CD8-positive, alpha-beta memory T cell (primary cell): Measurements from ENCODE around the gene HMCES. TPM values are rescaled to one million over a fixed set of nuclear protein-coding genes. Genes with fewer than 3 reads are reported as not detected.

Source experiments
- CTCF ChIA-PET: fragments of 350-600 bp; sonication (Branson Sonifier 250); formaldehyde crosslinking; loops from one replicate; lab custom pipeline; 2021; ENCODE audit warnings: antibody characterized with exemption; lab: Charles Lee
- POLR2A ChIA-PET: fragments of 350-600 bp; sonication (Branson Sonifier 250); formaldehyde crosslinking; loops from one replicate; lab custom pipeline; 2021; ENCODE audit warnings: antibody characterized with exemption; lab: Charles Lee
- DNase-seq, 5 donors: peaks; one replicate each; pipeline versions ENCODE4 v3.0.0 to v3.0.0-alpha.2; 2020 to 2022; ENCODE audit warnings: mixed read lengths in 1 of 5
- H3K27ac ChIP-seq: one replicate; pipeline ENCODE4 v1.7.0; 2013; ENCODE audit warnings: low read depth, mild to moderate bottlenecking, low read length, moderate library complexity
- H3K27me3 ChIP-seq: 2 replicates; pipeline ENCODE4 v1.7.0; 2013; ENCODE audit warnings: low read length, mild to moderate bottlenecking; ENCODE audit not compliant: insufficient read depth, poor library complexity, severe bottlenecking
- H3K36me3 ChIP-seq: 2 replicates; pipeline ENCODE4 v1.7.0; 2013; ENCODE audit warnings: mild to moderate bottlenecking, low read length, moderate library complexity; ENCODE audit not compliant: insufficient read depth
- H3K4me1 ChIP-seq: 2 replicates; pipeline ENCODE4 v1.7.0; 2013; ENCODE audit warnings: mild to moderate bottlenecking, low read length, moderate library complexity; ENCODE audit not compliant: insufficient read depth
- H3K4me3 ChIP-seq: 2 replicates; pipeline ENCODE4 v1.7.0; 2013; ENCODE audit warnings: mild to moderate bottlenecking, low read length
- H3K9me3 ChIP-seq: 2 replicates; pipeline ENCODE4 v1.7.0; 2013; ENCODE audit warnings: mild to moderate bottlenecking, low read length
- H3K27ac Mint-ChIP-seq, 8 donors: one replicate each; pipeline ENCODE4 v1.8.0; 2020 to 2021; ENCODE audit warnings: mixed read lengths in 8 of 8, mild to moderate bottlenecking in 6 of 8, inconsistent platforms in 3 of 8, moderate library complexity in 3 of 8
- H3K27me3 Mint-ChIP-seq, 2 donors: one replicate each; pipeline ENCODE4 v1.8.0; 2020 to 2021; ENCODE audit warnings: mixed read lengths in 2 of 2, mild to moderate bottlenecking in 1 of 2, moderate library complexity in 1 of 2
- H3K36me3 Mint-ChIP-seq, 3 donors: one replicate each; pipeline ENCODE4 v1.8.0; 2020 to 2021; ENCODE audit warnings: mixed read lengths in 3 of 3, inconsistent platforms in 1 of 3, mild to moderate bottlenecking in 1 of 3
- H3K4me1 Mint-ChIP-seq, 3 donors: one replicate each; pipeline ENCODE4 v1.8.0; 2020 to 2021; ENCODE audit warnings: mixed read lengths in 3 of 3, inconsistent platforms in 1 of 3, mild to moderate bottlenecking in 1 of 3
- H3K4me3 Mint-ChIP-seq, 7 donors: one replicate each; pipeline ENCODE4 v1.8.0; 2020 to 2021; ENCODE audit warnings: mixed read lengths in 7 of 7, mild to moderate bottlenecking in 6 of 7, moderate library complexity in 4 of 7, inconsistent platforms in 2 of 7
- H3K9me3 Mint-ChIP-seq, 5 donors: one replicate each; pipeline ENCODE4 v1.8.0; 2020 to 2022; ENCODE audit warnings: mixed read lengths in 5 of 5, mild to moderate bottlenecking in 3 of 5, moderate library complexity in 2 of 5, inconsistent platforms in 1 of 5
- polyA plus RNA-seq: library from polyadenylated mRNA; unstranded; fragments of 300-500 nt; fragmentation: Illumina TruSeq; gene quantifications from one replicate; pipeline ENCODE4 v1.2.3, GENCODE V29; 2021
- total RNA-seq, 2 experiments: library from RNA; stranded (reverse); gene quantifications; one replicate each; pipeline ENCODE4 v1.2.3, GENCODE V29; 2021

Gene HMCES
- total and polyA plus RNA-seq, 3 experiments from 2014 or later: 64.3 to 97.9 (median 64.6) TPM

GRCh38 chr3:129314386-129315222 is 35.9 kb downstream of the HMCES start:
- H3K4me3 ChIP-seq: peak overlapping the region; percentile 83
- peaks cover 0 to 3% of the 10 kb centered on the region in 2 donors for H3K27me3 Mint-ChIP-seq

DNA sequence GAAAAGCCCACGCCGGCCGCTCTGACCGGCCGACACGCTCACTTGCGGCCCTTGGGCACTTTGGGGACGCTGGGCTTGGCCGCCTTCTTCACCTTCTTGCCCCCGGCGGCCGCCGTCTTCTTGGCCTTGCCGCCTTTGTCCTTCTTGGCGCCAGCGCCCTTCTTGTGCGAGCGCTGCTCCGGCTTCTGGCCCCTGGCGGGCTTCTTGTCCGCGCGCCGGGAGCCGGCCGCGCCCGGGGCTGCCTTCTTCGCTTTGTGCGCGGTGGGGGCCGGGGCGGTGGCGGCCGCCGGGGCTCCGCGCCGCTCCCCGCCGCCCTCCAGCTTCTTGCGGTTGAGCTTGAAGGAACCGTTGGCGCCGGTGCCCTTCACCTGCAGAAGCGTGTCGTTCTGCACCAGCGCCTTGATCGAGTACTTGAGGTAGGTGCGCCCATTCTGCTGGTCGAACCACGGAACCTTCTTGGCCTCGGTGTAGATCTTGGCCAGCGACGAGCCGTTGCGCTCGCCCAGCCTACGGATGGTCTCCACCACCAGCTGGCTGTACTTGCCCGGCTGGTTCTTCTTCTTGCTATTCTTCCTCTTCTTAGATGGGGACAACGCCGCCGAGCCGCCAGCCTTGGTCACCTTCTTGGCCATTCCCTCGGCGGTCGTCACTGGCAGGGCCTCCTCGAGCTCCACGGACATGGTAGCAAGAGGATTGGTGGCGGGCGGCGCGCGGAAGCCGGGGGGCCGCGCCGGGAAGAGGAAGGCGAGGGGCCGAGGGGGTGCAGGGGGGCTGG is 36.7 kb downstream of the HMCES start:
- Mint-ChIP-seq H3K4me1 (peaks cover 21 to 34% (median 29%) of the 10 kb centered on the region in 3 donors), H3K9me3 (no peaks in the 10 kb centered on the region), H3K4me3 (peak overlapping the region; percentile 91 to 98 (median 95)), H3K36me3 (peaks cover 0 to 4% (median 0%) of the 10 kb centered on the region in 3 donors), H3K27me3 (peaks cover 0 to 3% of the 10 kb centered on the region in 2 donors), H3K27ac (peak overlapping the region; percentile 54 to 95 (median 80))
- Histone ChIP-seq H3K9me3 (no peaks in the 10 kb centered on the region), H3K27me3 (no peaks in the 10 kb centered on the region), H3K36me3 (no peaks in the 10 kb centered on the region), H3K27ac (peak overlapping the region; percentile 73), H3K4me1 (peaks cover 23% of the 10 kb centered on the region), H3K4me3 (peak overlapping the region; percentile 83)
- ChIA-PET POLR2A (interaction anchor here (0.7 to 5.5 kb wide), 14 partner anchors 32 to 579 kb away, joined by 3 to 55 read pairs (median 5); partner anchors contain the start of genes CNBP, COPG1, HMCES and IFT122), CTCF (interaction anchor here (0.8 to 2.9 kb wide), 25 partner anchors 9 to 345 kb away, joined by 3 to 13 read pairs (median 5); partner anchors contain the start of genes CNBP, COPG1 and HMCES)
- DNase-seq: peak in 4 of 5 donors; percentile 8 to 48 (median 22)

More at GRCh38 chr3:129314386-129315222, 35.9 kb downstream of the HMCES start:
- CTCF ChIA-PET: interaction anchor here (0.8 to 2.9 kb wide), 4 partner anchors 26 to 344 kb away, joined by 3 to 13 read pairs (median 6); no protein-coding TSS in a partner anchor
- Mint-ChIP-seq H3K27ac (peak overlapping the region; percentile 66 to 92 (median 80)), H3K36me3 (peaks cover 0 to 4% (median 0%) of the 10 kb centered on the region in 3 donors), H3K4me1 (peaks cover 21 to 34% (median 29%) of the 10 kb centered on the region in 3 donors), H3K4me3 (peak overlapping the region; percentile 78 to 98 (median 93)), H3K9me3 (no peaks in the 10 kb centered on the region)
- Histone ChIP-seq H3K9me3 (no peaks in the 10 kb centered on the region), H3K4me1 (peaks cover 23% of the 10 kb centered on the region), H3K36me3 (no peaks in the 10 kb centered on the region), H3K27me3 (no peaks in the 10 kb centered on the region), H3K27ac (peak overlapping the region; percentile 73)
- DNase-seq: peak; percentile 22 to 65 (median 40)
- POLR2A ChIA-PET: interaction anchor here (1.1 to 5.5 kb wide), 5 partner anchors 35 to 193 kb away, joined by 3 to 55 read pairs (median 9); partner anchors contain the start of genes CNBP, COPG1, HMCES and IFT122

DNA sequence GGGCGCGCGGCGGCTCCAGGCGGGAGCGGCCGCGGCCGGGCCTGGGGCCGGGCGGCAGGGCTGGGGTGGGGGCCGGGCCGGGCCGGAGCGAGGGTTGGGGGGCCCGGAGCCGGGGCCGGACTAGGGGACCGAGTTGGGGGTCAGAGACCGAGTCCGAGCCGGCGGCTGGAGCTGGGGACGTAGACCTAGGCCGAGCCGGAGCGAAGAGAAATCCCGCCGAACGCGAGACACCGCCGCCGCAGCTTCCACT is 37.3 kb downstream of the HMCES start:
- no peaks in the 10 kb centered on the region for H3K9me3 Mint-ChIP-seq
- no peaks in the 10 kb centered on the region for H3K36me3 ChIP-seq
- ChIA-PET POLR2A (interaction anchor here (0.7 to 5.5 kb wide), 16 partner anchors 9 to 578 kb away, joined by 3 to 55 read pairs (median 5); partner anchors contain the start of genes CNBP, COPG1, HMCES and IFT122), CTCF (interaction anchor here (0.8 to 2.9 kb wide), 26 partner anchors 9 to 346 kb away, joined by 3 to 13 read pairs (median 5); partner anchors contain the start of genes CNBP, COPG1 and HMCES)
- peaks cover 0 to 3% of the 10 kb centered on the region in 2 donors for H3K27me3 Mint-ChIP-seq
- H3K36me3 Mint-ChIP-seq: peaks cover 0 to 4% (median 0%) of the 10 kb centered on the region in 3 donors
- H3K4me3 ChIP-seq: peak overlapping the region; percentile 84
- H3K27ac ChIP-seq: peak overlapping the region; percentile 75
- H3K4me3 Mint-ChIP-seq: peak overlapping the region; percentile 86 to 98 (median 91)
- peaks cover 23% of the 10 kb centered on the region for H3K4me1 ChIP-seq
- H3K9me3 ChIP-seq: no peaks in the 10 kb centered on the region
- H3K27me3 ChIP-seq: no peaks in the 10 kb centered on the region
- no peak for DNase-seq
- H3K4me1 Mint-ChIP-seq: peaks cover 21 to 34% (median 29%) of the 10 kb centered on the region in 3 donors
- peak overlapping the region in 6 of 8 donors; percentile 34 to 81 (median 72) for H3K27ac Mint-ChIP-seq

- H3K4me3 Mint-ChIP-seq: peak overlapping the region; percentile 86 to 98 (median 91)
Observed at GRCh38 chr3:129316248-129317013, 37.8 kb downstream of the HMCES start.

DNA sequence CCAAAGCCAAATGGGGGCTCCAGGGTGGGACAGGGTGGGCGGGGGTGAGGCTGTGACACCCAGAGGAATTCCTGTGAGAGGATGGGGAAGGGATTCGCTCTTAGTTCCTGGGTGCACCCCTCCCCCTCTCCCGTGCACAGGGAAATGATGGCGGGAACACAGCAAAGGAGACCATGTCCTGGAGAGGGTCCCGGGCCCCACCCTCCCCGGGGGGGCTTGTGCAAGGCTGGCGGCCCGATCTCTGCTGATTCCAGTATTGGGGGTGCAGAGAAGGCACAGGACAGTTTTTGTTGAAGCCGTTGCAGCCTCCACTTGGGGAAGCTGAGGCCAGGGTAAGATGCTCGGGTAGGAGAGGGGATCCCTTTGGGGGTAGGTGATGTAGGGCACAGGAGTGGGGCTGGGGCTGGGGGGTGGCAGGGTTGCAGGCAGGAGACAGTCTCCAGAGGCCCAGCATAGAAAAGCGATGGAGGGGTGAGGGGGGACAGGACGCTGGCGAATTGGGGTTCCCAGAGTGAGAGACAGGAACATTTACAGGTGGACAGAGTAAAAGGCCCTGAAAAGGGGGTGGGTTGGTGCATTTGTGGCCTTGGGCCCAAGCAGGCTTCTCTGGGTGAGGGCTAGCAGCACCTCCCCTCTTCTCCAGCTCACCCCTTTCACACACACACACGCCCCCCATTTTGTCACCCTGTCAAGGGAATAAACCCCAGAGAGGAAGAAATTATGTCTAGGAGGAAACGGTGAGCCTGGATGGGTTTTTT is 38.5 kb downstream of the HMCES start:
- ChIA-PET POLR2A (interaction anchor here (0.5 to 5.5 kb wide), 9 partner anchors 9 to 303 kb away, joined by 3 to 55 read pairs (median 6); partner anchors contain the start of genes CNBP, COPG1 and HMCES), CTCF (interaction anchor here (1.2 to 2.9 kb wide), 20 partner anchors 10 to 347 kb away, joined by 3 to 13 read pairs (median 7); partner anchors contain the start of genes COPG1 and HMCES)
- Histone ChIP-seq H3K9me3 (no peaks in the 10 kb centered on the region), H3K27me3 (no peaks in the 10 kb centered on the region), H3K4me3 (peak overlapping the region; percentile 84), H3K4me1 (peaks cover 23% of the 10 kb centered on the region), H3K36me3 (no peaks in the 10 kb centered on the region), H3K27ac (peak overlapping the region; percentile 75)
- Mint-ChIP-seq H3K27ac (peak overlapping the region in 3 of 8 donors; percentile 33 to 90 (median 64)), H3K27me3 (peaks cover 0 to 3% of the 10 kb centered on the region in 2 donors), H3K36me3 (peaks cover 0 to 4% (median 0%) of the 10 kb centered on the region in 3 donors), H3K4me3 (peak overlapping the region; percentile 14 to 95 (median 80)), H3K4me1 (peaks cover 17 to 30% (median 24%) of the 10 kb centered on the region in 3 donors), H3K9me3 (no peaks in the 10 kb centered on the region)
- DNase-seq: no peak

More at GRCh38 chr3:129316248-129317013, 37.8 kb downstream of the HMCES start:
- Histone ChIP-seq H3K4me3 (peak overlapping the region; percentile 84), H3K36me3 (no peaks in the 10 kb centered on the region), H3K9me3 (no peaks in the 10 kb centered on the region), H3K27me3 (no peaks in the 10 kb centered on the region), H3K27ac (peak overlapping the region; percentile 75), H3K4me1 (peaks cover 23% of the 10 kb centered on the region)
- H3K9me3 Mint-ChIP-seq: no peaks in the 10 kb centered on the region
- peak; percentile 74 to 91 (median 78) for DNase-seq
- peaks cover 21 to 34% (median 29%) of the 10 kb centered on the region in 3 donors for H3K4me1 Mint-ChIP-seq
- ChIA-PET CTCF (interaction anchor here (0.8 to 2.9 kb wide), 27 partner anchors 10 to 346 kb away, joined by 3 to 13 read pairs (median 5); partner anchors contain the start of genes CNBP, COPG1 and HMCES), POLR2A (interaction anchor here (0.5 to 5.5 kb wide), 19 partner anchors 10 to 578 kb away, joined by 3 to 55 read pairs (median 5); partner anchors contain the start of genes CNBP, COPG1, HMCES and IFT122)
- H3K27me3 Mint-ChIP-seq: peaks cover 0 to 3% of the 10 kb centered on the region in 2 donors
- H3K27ac Mint-ChIP-seq: peak overlapping the region in 7 of 8 donors; percentile 34 to 81 (median 75)
- H3K36me3 Mint-ChIP-seq: peaks cover 0 to 4% (median 0%) of the 10 kb centered on the region in 3 donors

GRCh38 chr3:129317848-129318247 is 39.2 kb downstream of the HMCES start:
- CTCF ChIA-PET: interaction anchor here (0.9 to 2.5 kb wide), 3 partner anchors 16 to 264 kb away, joined by 3 to 11 read pairs (median 3); no protein-coding TSS in a partner anchor
- Histone ChIP-seq H3K27ac (no peak overlapping the region), H3K27me3 (no peaks in the 10 kb centered on the region), H3K4me1 (peaks cover 23% of the 10 kb centered on the region), H3K9me3 (no peaks in the 10 kb centered on the region), H3K4me3 (no peak overlapping the region), H3K36me3 (no peaks in the 10 kb centered on the region)
- Mint-ChIP-seq H3K27me3 (peaks cover 0 to 3% of the 10 kb centered on the region in 2 donors), H3K9me3 (no peaks in the 10 kb centered on the region), H3K36me3 (peaks cover 0 to 4% (median 0%) of the 10 kb centered on the region in 3 donors), H3K4me1 (peaks cover 12 to 23% (median 17%) of the 10 kb centered on the region in 3 donors), H3K27ac (peak overlapping the region in 2 of 8 donors; percentile 37 to 91), H3K4me3 (peak overlapping the region in 2 of 7 donors; percentile 11 to 62)
- POLR2A ChIA-PET: no interaction called here
- DNase-seq: no peak
